ENCODE results near the gene DMRTC2. TPM values are rescaled to one million over a fixed set of nuclear protein-coding genes. Genes with fewer than 3 reads are reported as not detected.
A peak's percentile ranks its signal among the peaks of the same experiment; 100 is the strongest.

The DMRTC2 gene
- total and polyA plus RNA-seq, 7 donors = not detected

DNA sequence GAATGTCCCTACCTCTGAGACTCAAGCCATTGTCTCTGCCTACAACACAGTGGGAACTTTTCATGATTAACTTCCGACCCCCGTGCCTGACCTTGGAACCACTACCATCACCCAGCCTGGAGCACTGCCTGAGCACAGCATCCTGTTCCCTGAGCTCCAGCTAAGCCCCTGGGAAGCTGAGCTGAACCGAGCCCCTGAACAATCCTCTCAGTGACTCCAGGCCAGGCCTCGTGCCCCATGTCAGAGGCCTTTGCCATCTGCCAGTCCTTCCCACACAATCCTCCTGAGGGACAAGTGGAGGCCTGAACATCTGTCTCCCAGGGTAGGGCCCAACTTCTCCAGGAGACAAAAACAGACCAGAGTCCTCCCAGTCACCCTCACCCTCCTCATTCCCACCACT lies 30.9 kb upstream of the DMRTC2 start:
- Histone ChIP-seq H3K27me3 (ENCODE audit: insufficient read depth in 3 of 3, low read length in 2 of 3) (no peaks in the 10 kb centered on the region), H3K9me3 (no peaks in the 10 kb centered on the region), H3K4me1 (no peaks in the 10 kb centered on the region), H3K4me3 (no peak overlapping the region), H3K27ac (no peak overlapping the region), H3K36me3 (ENCODE audit: insufficient read depth in 1 of 2, low read depth in 1 of 2) (no peaks in the 10 kb centered on the region)
- intact Hi-C loops (cut with DNase I) = no loop called here
- DNase-seq (no peak), ATAC-seq (no peak)
- no peak for TF ChIP-seq CTCF (IDR thresholded peaks at IDR 0.05)
- 45 to 64% (median 51%) methylated on average over 4 of the region's 4 CpGs for WGBS, 3 donors

GRCh38 chr19:41815301-41815700 lies 29.5 kb upstream of the DMRTC2 start:
- WGBS, 3 donors = 55 to 72% (median 68%) methylated on average over 4 of the region's 4 CpGs
- DNase-seq (no peak), ATAC-seq (no peak)
- Histone ChIP-seq H3K9me3 (no peaks in the 10 kb centered on the region), H3K36me3 (ENCODE audit: insufficient read depth in 1 of 2, low read depth in 1 of 2) (no peaks in the 10 kb centered on the region), H3K4me3 (no peak overlapping the region), H3K4me1 (no peaks in the 10 kb centered on the region), H3K27ac (no peak overlapping the region), H3K27me3 (ENCODE audit: insufficient read depth in 3 of 3, low read length in 2 of 3) (peaks cover 0 to 1% (median under 1%) of the 10 kb centered on the region in 3 donors)
- intact Hi-C loops (cut with DNase I) = no loop called here
- TF ChIP-seq CTCF (IDR thresholded peaks at IDR 0.05) = no peak

DNA sequence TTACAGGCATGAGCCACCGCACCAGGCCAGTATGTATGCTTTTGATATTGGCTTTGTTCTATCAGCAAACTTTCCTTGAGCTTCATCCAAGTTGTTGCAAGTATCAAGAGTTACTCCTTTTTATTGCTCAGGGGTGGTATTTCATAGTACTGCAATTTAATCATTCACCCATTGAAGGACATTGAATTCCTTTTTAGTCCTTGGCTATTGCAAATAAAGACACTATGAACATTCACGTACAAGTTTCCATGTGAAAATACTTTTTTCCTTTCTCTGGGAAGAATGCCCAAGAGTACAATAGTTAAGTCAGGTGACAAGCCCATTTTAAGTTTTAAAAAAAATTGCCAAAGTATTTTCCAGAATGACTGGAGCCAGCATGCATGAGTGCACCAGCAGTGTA lies 28.1 kb upstream of the DMRTC2 start:
- Histone ChIP-seq H3K4me3 (no peak overlapping the region), H3K4me1 (no peaks in the 10 kb centered on the region), H3K27ac (no peak overlapping the region), H3K27me3 (ENCODE audit: insufficient read depth in 3 of 3, low read length in 2 of 3) (peaks cover 0 to 4% (median 1%) of the 10 kb centered on the region in 3 donors), H3K36me3 (ENCODE audit: insufficient read depth in 1 of 2, low read depth in 1 of 2) (no peaks in the 10 kb centered on the region), H3K9me3 (no peaks in the 10 kb centered on the region)
- WGBS, 3 donors = 55 to 65% (median 65%) methylated on average over 2 of the region's 2 CpGs
- ATAC-seq = no peak
- intact Hi-C loops (cut with DNase I) = no loop called here
- TF ChIP-seq CTCF (IDR thresholded peaks at IDR 0.05) = no peak
- no peak for DNase-seq

- Histone ChIP-seq H3K4me3 (no peak overlapping the region), H3K27me3 (ENCODE audit: insufficient read depth in 3 of 3, low read length in 2 of 3) (peaks cover 0 to 4% (median 1%) of the 10 kb centered on the region in 3 donors), H3K9me3 (no peaks in the 10 kb centered on the region), H3K36me3 (ENCODE audit: insufficient read depth in 1 of 2, low read depth in 1 of 2) (no peaks in the 10 kb centered on the region), H3K27ac (no peak overlapping the region), H3K4me1 (no peaks in the 10 kb centered on the region)
- WGBS, 3 donors = 35 to 38% (median 37%) methylated on average over 12 of the region's 12 CpGs
- ATAC-seq (no peak), DNase-seq (no peak)
- peak; percentile 20 for TF ChIP-seq CTCF (IDR thresholded peaks at IDR 0.05)
- intact Hi-C loops (cut with DNase I) = no loop called here
These were observed 23.7 kb upstream of the DMRTC2 start for GRCh38 chr19:41821003-41821735.
